CD14-positive monocyte (primary cell): ENCODE data around the gene CD93. TPM values are rescaled to one million over a fixed set of nuclear protein-coding genes. Genes with fewer than 3 reads are reported as not detected.
A peak's percentile ranks its signal among the peaks of the same experiment; 100 is the strongest.

Experiments
- DNase-seq, 3 donors: peaks; one replicate each; pipeline ENCODE4 v3.0.0-alpha.2; 2011 to 2022
- H2AFZ ChIP-seq: 2 replicates; pipeline ENCODE4 v1.6.0; 2012; ENCODE audit warnings: mild to moderate bottlenecking, low read depth, low read length, inconsistent platforms; ENCODE audit not compliant: insufficient read depth, poor library complexity, severe bottlenecking
- H3K27ac ChIP-seq, 2 donors: 1 replicate in 1 of 2; 2 replicates in 1 of 2; pipeline ENCODE4 v1.5.1; 2012 to 2013; ENCODE audit warnings: low read length in 2 of 2, control low read depth in 1 of 2, inconsistent platforms in 1 of 2, low read depth in 1 of 2, mild to moderate bottlenecking in 1 of 2
- H3K27me3 ChIP-seq, 2 donors: one replicate each; pipeline versions ENCODE4 v1.6.0 to v1.6.1; 2011 to 2013; ENCODE audit warnings: low read length in 2 of 2; ENCODE audit not compliant: control insufficient read depth in 2 of 2, insufficient read depth in 2 of 2
- H3K36me3 ChIP-seq, 2 donors: replicated peaks in 1 of 2; 1 replicate in 1 of 2; 2 replicates in 1 of 2; pipeline versions ENCODE4 v1.5.1 to v1.6.1; 2012 to 2013; ENCODE audit warnings: low read length in 2 of 2, control low read depth in 1 of 2, inconsistent platforms in 1 of 2, mild to moderate bottlenecking in 1 of 2; ENCODE audit not compliant: insufficient read depth in 2 of 2, control insufficient read depth in 1 of 2
- H3K4me1 ChIP-seq, 2 donors: 1 replicate in 1 of 2; 2 replicates in 1 of 2; pipeline versions ENCODE4 v1.5.1 to v1.6.1; 2012 to 2013; ENCODE audit warnings: low read length in 2 of 2, control low read depth in 1 of 2, inconsistent platforms in 1 of 2, mild to moderate bottlenecking in 1 of 2, moderate library complexity in 1 of 2; ENCODE audit not compliant: insufficient read depth in 2 of 2, control insufficient read depth in 1 of 2
- H3K4me2 ChIP-seq: replicated peaks from 2 replicates; pipeline ENCODE3; 2012; ENCODE audit warnings: low read length, moderate library complexity, mild to moderate bottlenecking; ENCODE audit not compliant: poor library complexity, severe bottlenecking; ENCODE audit errors: extremely low read depth
- H3K4me3 ChIP-seq, 3 experiments: fragments of 200-600 bp in 1 of 3; sonication (generic) in 1 of 3; replicated peaks in 1 of 3; 1 replicate in 2 of 3; 2 replicates in 1 of 3; pipeline ENCODE4 v1.5.1; 2011 to 2013; ENCODE audit warnings: low read length in 3 of 3, mild to moderate bottlenecking in 3 of 3, control low read depth in 2 of 3, low read depth in 2 of 3, inconsistent platforms in 1 of 3, moderate library complexity in 1 of 3
- H3K79me2 ChIP-seq: 2 replicates; pipeline ENCODE4 v1.6.0; 2012; ENCODE audit warnings: mild to moderate bottlenecking, control low read depth, inconsistent platforms, low read length, moderate library complexity; ENCODE audit not compliant: insufficient read depth
- H3K9ac ChIP-seq: 2 replicates; pipeline ENCODE4 v1.6.0; 2017; ENCODE audit warnings: low read length, mild to moderate bottlenecking; ENCODE audit not compliant: insufficient read depth, poor library complexity, severe bottlenecking
- H3K9me3 ChIP-seq, 2 donors: replicated peaks in 1 of 2; 1 replicate in 1 of 2; 2 replicates in 1 of 2; pipeline versions ENCODE4 v1.5.1 to v1.6.1; 2012 to 2013; ENCODE audit warnings: low read length in 2 of 2, control low read depth in 1 of 2; ENCODE audit not compliant: control insufficient read depth in 1 of 2, insufficient read depth in 1 of 2
- H4K20me1 ChIP-seq: 2 replicates; pipeline ENCODE4 v1.6.0; 2012; ENCODE audit warnings: mild to moderate bottlenecking, low read length, control low read depth, moderate library complexity; ENCODE audit not compliant: insufficient read depth
- H3K27ac Mint-ChIP-seq, 7 donors: one replicate each; pipeline ENCODE4 v1.8.0; 2020; ENCODE audit warnings: mild to moderate bottlenecking in 7 of 7, mixed read lengths in 7 of 7, moderate library complexity in 6 of 7, inconsistent platforms in 2 of 7
- H3K27me3 Mint-ChIP-seq, 3 donors: one replicate each; pipeline ENCODE4 v1.8.0; 2021 to 2022; ENCODE audit warnings: low read depth in 3 of 3, mild to moderate bottlenecking in 3 of 3, mixed read lengths in 3 of 3, moderate library complexity in 3 of 3, inconsistent platforms in 1 of 3
- H3K36me3 Mint-ChIP-seq, 2 donors: one replicate each; pipeline ENCODE4 v1.8.0; 2020; ENCODE audit warnings: mixed read lengths in 2 of 2, inconsistent platforms in 1 of 2, mild to moderate bottlenecking in 1 of 2
- H3K4me1 Mint-ChIP-seq: one replicate; pipeline ENCODE4 v1.8.0; 2020; ENCODE audit warnings: mild to moderate bottlenecking, mixed read lengths
- H3K4me3 Mint-ChIP-seq, 2 donors: one replicate each; pipeline ENCODE4 v1.8.0; 2020; ENCODE audit warnings: mild to moderate bottlenecking in 2 of 2, mixed read lengths in 2 of 2, moderate library complexity in 1 of 2
- H3K9me3 Mint-ChIP-seq, 7 donors: one replicate each; pipeline ENCODE4 v1.8.0; 2020 to 2022; ENCODE audit warnings: mixed read lengths in 7 of 7, mild to moderate bottlenecking in 6 of 7, moderate library complexity in 6 of 7, inconsistent platforms in 2 of 7
- WGBS: methylation state at CpG from one replicate; pipeline ENCODE4 v1.1.5; 2013; ENCODE audit warnings: missing lambda C conversion rate; ENCODE audit not compliant: insufficient coverage; 5-methylcytosine and 5-hydroxymethylcytosine counted together
- intact Hi-C, 2 donors: fragments of 100-400 bp; cut with micrococcal nuclease; formaldehyde crosslinking; loops; one replicate each; pipeline versions ENCODE4 v1.15.0 to v1.15.1; 2023
- polyA plus RNA-seq, 3 donors: library from polyadenylated mRNA; depleted of rRNA in 1 of 3; unstranded in 2 of 3; stranded (reverse) in 1 of 3; fragments of 300-500 nt in 2 of 3; fragments of >200 nt in 1 of 3; fragmentation: Illumina TruSeq in 2 of 3; gene quantifications; 1 replicate in 2 of 3; 2 replicates in 1 of 3; pipeline ENCODE4 v1.2.3, GENCODE V29; 2012 to 2021
- TF ChIP-seq, protein P1 (sequence below): fragments of 200-600 bp; IDR thresholded peaks from one replicate; pipeline ENCODE4 v1.8.0; 2022; ENCODE audit warnings: antibody characterized with exemption, mild to moderate bottlenecking

Gene CD93
- polyA plus RNA-seq, 3 donors: 26.0 to 170 (median 48.9) TPM

- Histone ChIP-seq H2AFZ (peak overlapping the region; percentile 47), H3K4me2 (peak overlapping the region; percentile 45), H3K4me3 (peak overlapping the region in 1 of 3 experiments; percentile 28), H3K27ac (peak overlapping the region; percentile 96 to 100), H3K27me3 (no peaks in the 10 kb centered on the region), H3K36me3 (no peaks in the 10 kb centered on the region), H3K9me3 (no peaks in the 10 kb centered on the region), H4K20me1 (no peaks in the 10 kb centered on the region), H3K4me1 (peaks cover 69 to 77% of the 10 kb centered on the region in 2 donors), H3K9ac (peak overlapping the region; percentile 75), H3K79me2 (no peaks in the 10 kb centered on the region)
- Mint-ChIP-seq H3K27me3 (no peaks in the 10 kb centered on the region), H3K36me3 (peaks cover 2 to 11% of the 10 kb centered on the region in 2 donors), H3K4me1 (peaks cover 77% of the 10 kb centered on the region), H3K4me3 (peak overlapping the region in 1 of 2 donors; percentile 72), H3K9me3 (peaks cover 0 to 3% (median 0%) of the 10 kb centered on the region in 7 donors), H3K27ac (peak overlapping the region; percentile 96 to 100 (median 98))
- 74% methylated on average over 7 of the region's 8 CpGs for WGBS
- DNase-seq: peak in 1 of 3 donors; percentile 51
- TF ChIP-seq, protein P1, sequence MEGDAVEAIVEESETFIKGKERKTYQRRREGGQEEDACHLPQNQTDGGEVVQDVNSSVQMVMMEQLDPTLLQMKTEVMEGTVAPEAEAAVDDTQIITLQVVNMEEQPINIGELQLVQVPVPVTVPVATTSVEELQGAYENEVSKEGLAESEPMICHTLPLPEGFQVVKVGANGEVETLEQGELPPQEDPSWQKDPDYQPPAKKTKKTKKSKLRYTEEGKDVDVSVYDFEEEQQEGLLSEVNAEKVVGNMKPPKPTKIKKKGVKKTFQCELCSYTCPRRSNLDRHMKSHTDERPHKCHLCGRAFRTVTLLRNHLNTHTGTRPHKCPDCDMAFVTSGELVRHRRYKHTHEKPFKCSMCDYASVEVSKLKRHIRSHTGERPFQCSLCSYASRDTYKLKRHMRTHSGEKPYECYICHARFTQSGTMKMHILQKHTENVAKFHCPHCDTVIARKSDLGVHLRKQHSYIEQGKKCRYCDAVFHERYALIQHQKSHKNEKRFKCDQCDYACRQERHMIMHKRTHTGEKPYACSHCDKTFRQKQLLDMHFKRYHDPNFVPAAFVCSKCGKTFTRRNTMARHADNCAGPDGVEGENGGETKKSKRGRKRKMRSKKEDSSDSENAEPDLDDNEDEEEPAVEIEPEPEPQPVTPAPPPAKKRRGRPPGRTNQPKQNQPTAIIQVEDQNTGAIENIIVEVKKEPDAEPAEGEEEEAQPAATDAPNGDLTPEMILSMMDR: no peak
- intact Hi-C loops: loop anchor here (1.0 to 5.0 kb wide), 3 partner anchors 8 to 38 kb away; no protein-coding TSS in a partner anchor
These were observed 28.4 kb upstream of the CD93 start for GRCh38 chr20:23114448-23115082.

- Mint-ChIP-seq H3K27ac (peak overlapping the region; percentile 96 to 100 (median 98)), H3K4me1 (peaks cover 77% of the 10 kb centered on the region), H3K9me3 (peaks cover 0 to 2% (median 0%) of the 10 kb centered on the region in 7 donors), H3K36me3 (peaks cover 2 to 8% of the 10 kb centered on the region in 2 donors), H3K4me3 (peak overlapping the region; percentile 49 to 72), H3K27me3 (no peaks in the 10 kb centered on the region)
- no peaks in the 10 kb centered on the region for H3K36me3 ChIP-seq
- peak overlapping the region; percentile 47 for H2AFZ ChIP-seq
- no peaks in the 10 kb centered on the region for H3K9me3 ChIP-seq
- H3K4me1 ChIP-seq: peaks cover 65 to 77% of the 10 kb centered on the region in 2 donors
- peak overlapping the region; percentile 48 for H3K9ac ChIP-seq
- H3K27ac ChIP-seq: peak overlapping the region; percentile 96 to 100
- peak overlapping the region; percentile 45 for H3K4me2 ChIP-seq
- intact Hi-C loops: loop anchor here in 1 of 2 donors (1.0 kb wide), 1 partner anchor 8 kb away; no protein-coding TSS in a partner anchor
- H3K27me3 ChIP-seq: no peaks in the 10 kb centered on the region
- TF ChIP-seq, protein P1: no peak
- H4K20me1 ChIP-seq: no peaks in the 10 kb centered on the region
- WGBS: 0% methylated on average over 2 of the region's 2 CpGs
- DNase-seq: peak; percentile 41 to 68 (median 66)
- no peaks in the 10 kb centered on the region for H3K79me2 ChIP-seq
- H3K4me3 ChIP-seq: peak overlapping the region in 1 of 3 experiments; percentile 28
These were observed 27.9 kb upstream of the CD93 start for GRCh38 chr20:23114018-23114417.
